Prostate gland (tissue), 2 donors: Measurements from ENCODE around the gene PABPN1. TPM values are rescaled to one million over a fixed set of nuclear protein-coding genes. Genes with fewer than 3 reads are reported as not detected.

ENCODE experiments used
- DNase-seq: peaks from one replicate; pipeline ENCODE4 v3.0.0-alpha.2; 2019; ENCODE audit warnings: low spot score
- H3K27ac ChIP-seq, 2 donors: fragments of 200-600 bp; sonication (generic); 2 replicates each; pipeline ENCODE4 v1.5.1; 2017 to 2019
- H3K27me3 ChIP-seq: fragments of 200-600 bp; sonication (generic); replicated peaks from 2 replicates; pipeline ENCODE4 v1.5.1; 2019; ENCODE audit not compliant: insufficient read depth
- H3K36me3 ChIP-seq, 2 donors: fragments of 200-600 bp; sonication (generic); 1 replicate in 1 of 2; 2 replicates in 1 of 2; pipeline versions ENCODE4 v1.5.1 to v1.8.1; 2017 to 2019
- H3K4me1 ChIP-seq: fragments of 200-600 bp; sonication (generic); replicated peaks from 2 replicates; pipeline ENCODE4 v1.5.1; 2019
- H3K4me3 ChIP-seq, 2 donors: fragments of 200-600 bp; sonication (generic); 2 replicates each; pipeline ENCODE4 v1.5.1; 2017 to 2019
- H3K9me3 ChIP-seq: fragments of 200-600 bp; sonication (generic); 2 replicates; pipeline ENCODE4 v1.5.1; 2017
- CTCF ChIP-seq, 4 experiments: fragments of 200-600 bp in 2 of 4; fragments of 450-650 bp in 2 of 4; sonication (generic) in 2 of 4; IDR thresholded peaks; 1 replicate in 3 of 4; 2 replicates in 1 of 4; pipeline ENCODE4 v1.5.1; 2016 to 2019; ENCODE audit warnings: antibody characterized with exemption in 4 of 4, mild to moderate bottlenecking in 2 of 4, moderate library complexity in 2 of 4
- POLR2A ChIP-seq: fragments of 450-650 bp; IDR thresholded peaks from one replicate; pipeline ENCODE4 v1.6.1; 2016; ENCODE audit warnings: antibody characterized with exemption, mild to moderate bottlenecking
- POLR2AphosphoS5 ChIP-seq: sonication (generic); formaldehyde crosslinking; IDR thresholded peaks from one replicate; pipeline ENCODE4 v1.6.1; 2017; ENCODE audit warnings: antibody characterized with exemption
- WGBS: methylation state at CpG from one replicate; pipeline ENCODE4 v1.1.5; 2018; 5-methylcytosine and 5-hydroxymethylcytosine counted together
- intact Hi-C: fragments of 100-400 bp; cut with DNase I; formaldehyde crosslinking; loops from one replicate; pipeline ENCODE4 v1.14.2; 2022
- total RNA-seq, 2 donors: library from RNA; depleted of rRNA; stranded (reverse); fragments of >200 nt; gene quantifications; one replicate each; pipeline ENCODE4 v1.1.0, GENCODE V29; 2016

Gene PABPN1
- total RNA-seq, 2 donors from 2014 or later: 62.7 to 113 TPM

- no peaks in the 10 kb centered on the region for H3K4me1 ChIP-seq
- intact Hi-C loops: no loop called here
- no peaks in the 10 kb centered on the region for H3K27me3 ChIP-seq
- DNase-seq: peak; percentile 19
- H3K36me3 ChIP-seq: no peaks in the 10 kb centered on the region
- peak overlapping the region; percentile 84 to 98 for H3K4me3 ChIP-seq
- 25% methylated on average over 9 of the region's 9 CpGs for WGBS
- no peaks in the 10 kb centered on the region for H3K9me3 ChIP-seq
- TF ChIP-seq CTCF (IDR thresholded peaks at IDR 0.05) (no peak), POLR2A (peak; percentile 21), POLR2AphosphoS5 (no peak)
- peak overlapping the region; percentile 92 to 99 for H3K27ac ChIP-seq
Measured at GRCh38 chr14:23284654-23285529, 36.4 kb upstream of the PABPN1 start.

- DNase-seq: no peak
- TF ChIP-seq POLR2AphosphoS5: no peak
- TF ChIP-seq CTCF (IDR thresholded peaks at IDR 0.05): no peak
- no peak for TF ChIP-seq POLR2A
- Histone ChIP-seq H3K4me3 (peak overlapping the region; percentile 84 to 98), H3K9me3 (no peaks in the 10 kb centered on the region), H3K36me3 (no peaks in the 10 kb centered on the region), H3K27ac (peak overlapping the region; percentile 92 to 99), H3K27me3 (no peaks in the 10 kb centered on the region), H3K4me1 (no peaks in the 10 kb centered on the region)
- intact Hi-C loops: no loop called here
- WGBS: under 1% methylated on average over 22 of the region's 22 CpGs
Measured at GRCh38 chr14:23285530-23286019, 35.7 kb upstream of the PABPN1 start.

- no peaks in the 10 kb centered on the region for H3K27me3 ChIP-seq
- H3K9me3 ChIP-seq: no peaks in the 10 kb centered on the region
- H3K27ac ChIP-seq: peak within 1 kb of the TSS; percentile 92 to 99
- whole genome bisulfite sequencing: under 1% methylated on average over 53 of the region's 53 CpGs
- no peaks in the 10 kb centered on the region for H3K36me3 ChIP-seq
- peak; percentile 99 for DNase-seq
- TF ChIP-seq CTCF (IDR thresholded peaks at IDR 0.05) (peak; percentile 27 to 48 (median 33)), POLR2AphosphoS5 (peak; percentile 92), POLR2A (peak; percentile 87)
- intact Hi-C loops: no loop called here
- peak within 1 kb of the TSS; percentile 84 to 98 for H3K4me3 ChIP-seq
- no peaks in the 10 kb centered on the region for H3K4me1 ChIP-seq
Measured at GRCh38 chr14:23286020-23286901, 35.0 kb upstream of the PABPN1 start, which contains the start of gene HOMEZ. Gene HOMEZ, minus strand, starts transcription at chr14:23286132. Its CDS starts 180 bp downstream, at chr14:23285952.

- no peak for TF ChIP-seq POLR2A
- no peak for TF ChIP-seq CTCF (IDR thresholded peaks at IDR 0.05)
- TF ChIP-seq POLR2AphosphoS5: no peak
- H3K27ac ChIP-seq: peak overlapping the region; percentile 92 to 99
Measured at GRCh38 chr14:23286902-23287479, 34.3 kb upstream of the PABPN1 start.

More at GRCh38 chr14:23286902-23287479, 34.3 kb upstream of the PABPN1 start:
- Histone ChIP-seq H3K9me3 (no peaks in the 10 kb centered on the region), H3K4me3 (peak overlapping the region; percentile 84 to 98), H3K27me3 (no peaks in the 10 kb centered on the region), H3K36me3 (no peaks in the 10 kb centered on the region), H3K4me1 (no peaks in the 10 kb centered on the region)
- WGBS: 36% methylated on average over 6 of the region's 6 CpGs
- no peak for DNase-seq
- intact Hi-C loops: no loop called here
